Measurements from ENCODE around the gene TRIM8.

DNA sequence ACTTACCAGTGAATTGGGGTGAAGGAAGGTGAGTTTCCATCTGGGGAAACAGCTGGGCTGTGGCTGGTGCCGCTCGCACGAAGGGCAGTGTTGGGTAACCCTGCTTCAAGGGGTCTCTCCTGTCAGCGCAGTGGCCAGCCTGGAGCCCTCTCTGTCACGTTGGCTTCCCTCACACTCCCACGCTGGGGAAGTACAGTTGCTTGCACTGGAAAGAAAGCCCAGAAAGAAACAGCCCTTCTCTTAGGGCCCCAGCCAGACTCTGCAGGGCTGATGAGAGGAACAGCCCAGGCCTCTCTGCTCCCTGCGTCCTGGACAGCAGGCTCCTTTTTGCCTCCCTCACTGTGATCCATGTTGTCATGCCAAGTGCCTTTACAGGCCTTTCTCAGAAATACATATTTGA, 40.3 kb upstream of the TRIM8 start:
- TF ChIP-seq TEAD2 (tag; IDR thresholded peaks at IDR 0.05): no peak
- TF ChIP-seq, protein P1, sequence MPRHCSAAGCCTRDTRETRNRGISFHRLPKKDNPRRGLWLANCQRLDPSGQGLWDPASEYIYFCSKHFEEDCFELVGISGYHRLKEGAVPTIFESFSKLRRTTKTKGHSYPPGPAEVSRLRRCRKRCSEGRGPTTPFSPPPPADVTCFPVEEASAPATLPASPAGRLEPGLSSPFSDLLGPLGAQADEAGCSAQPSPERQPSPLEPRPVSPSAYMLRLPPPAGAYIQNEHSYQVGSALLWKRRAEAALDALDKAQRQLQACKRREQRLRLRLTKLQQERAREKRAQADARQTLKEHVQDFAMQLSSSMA (CRISPR knock-in tag; IDR thresholded peaks at IDR 0.05): no peak
- TF ChIP-seq, protein P2, sequence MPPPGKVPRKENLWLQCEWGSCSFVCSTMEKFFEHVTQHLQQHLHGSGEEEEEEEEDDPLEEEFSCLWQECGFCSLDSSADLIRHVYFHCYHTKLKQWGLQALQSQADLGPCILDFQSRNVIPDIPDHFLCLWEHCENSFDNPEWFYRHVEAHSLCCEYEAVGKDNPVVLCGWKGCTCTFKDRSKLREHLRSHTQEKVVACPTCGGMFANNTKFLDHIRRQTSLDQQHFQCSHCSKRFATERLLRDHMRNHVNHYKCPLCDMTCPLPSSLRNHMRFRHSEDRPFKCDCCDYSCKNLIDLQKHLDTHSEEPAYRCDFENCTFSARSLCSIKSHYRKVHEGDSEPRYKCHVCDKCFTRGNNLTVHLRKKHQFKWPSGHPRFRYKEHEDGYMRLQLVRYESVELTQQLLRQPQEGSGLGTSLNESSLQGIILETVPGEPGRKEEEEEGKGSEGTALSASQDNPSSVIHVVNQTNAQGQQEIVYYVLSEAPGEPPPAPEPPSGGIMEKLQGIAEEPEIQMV (tag; conservative IDR thresholded peaks at IDR 0.05; ENCODE audit: low read depth): no peak
- TF ChIP-seq, protein P3, sequence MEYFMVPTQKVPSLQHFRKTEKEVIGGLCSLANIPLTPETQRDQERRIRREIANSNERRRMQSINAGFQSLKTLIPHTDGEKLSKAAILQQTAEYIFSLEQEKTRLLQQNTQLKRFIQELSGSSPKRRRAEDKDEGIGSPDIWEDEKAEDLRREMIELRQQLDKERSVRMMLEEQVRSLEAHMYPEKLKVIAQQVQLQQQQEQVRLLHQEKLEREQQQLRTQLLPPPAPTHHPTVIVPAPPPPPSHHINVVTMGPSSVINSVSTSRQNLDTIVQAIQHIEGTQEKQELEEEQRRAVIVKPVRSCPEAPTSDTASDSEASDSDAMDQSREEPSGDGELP (CRISPR knock-in tag; IDR thresholded peaks at IDR 0.05; ENCODE audit: borderline replicate concordance): no peak
- no peak for TF ChIP-seq SP2 (IDR thresholded peaks at IDR 0.05; ENCODE audit: extremely low read depth, low read depth, low read length, poor library complexity, severe bottlenecking)
- no peak for TF ChIP-seq LEF1 (IDR thresholded peaks at IDR 0.05)
- TF ChIP-seq, protein P4, sequence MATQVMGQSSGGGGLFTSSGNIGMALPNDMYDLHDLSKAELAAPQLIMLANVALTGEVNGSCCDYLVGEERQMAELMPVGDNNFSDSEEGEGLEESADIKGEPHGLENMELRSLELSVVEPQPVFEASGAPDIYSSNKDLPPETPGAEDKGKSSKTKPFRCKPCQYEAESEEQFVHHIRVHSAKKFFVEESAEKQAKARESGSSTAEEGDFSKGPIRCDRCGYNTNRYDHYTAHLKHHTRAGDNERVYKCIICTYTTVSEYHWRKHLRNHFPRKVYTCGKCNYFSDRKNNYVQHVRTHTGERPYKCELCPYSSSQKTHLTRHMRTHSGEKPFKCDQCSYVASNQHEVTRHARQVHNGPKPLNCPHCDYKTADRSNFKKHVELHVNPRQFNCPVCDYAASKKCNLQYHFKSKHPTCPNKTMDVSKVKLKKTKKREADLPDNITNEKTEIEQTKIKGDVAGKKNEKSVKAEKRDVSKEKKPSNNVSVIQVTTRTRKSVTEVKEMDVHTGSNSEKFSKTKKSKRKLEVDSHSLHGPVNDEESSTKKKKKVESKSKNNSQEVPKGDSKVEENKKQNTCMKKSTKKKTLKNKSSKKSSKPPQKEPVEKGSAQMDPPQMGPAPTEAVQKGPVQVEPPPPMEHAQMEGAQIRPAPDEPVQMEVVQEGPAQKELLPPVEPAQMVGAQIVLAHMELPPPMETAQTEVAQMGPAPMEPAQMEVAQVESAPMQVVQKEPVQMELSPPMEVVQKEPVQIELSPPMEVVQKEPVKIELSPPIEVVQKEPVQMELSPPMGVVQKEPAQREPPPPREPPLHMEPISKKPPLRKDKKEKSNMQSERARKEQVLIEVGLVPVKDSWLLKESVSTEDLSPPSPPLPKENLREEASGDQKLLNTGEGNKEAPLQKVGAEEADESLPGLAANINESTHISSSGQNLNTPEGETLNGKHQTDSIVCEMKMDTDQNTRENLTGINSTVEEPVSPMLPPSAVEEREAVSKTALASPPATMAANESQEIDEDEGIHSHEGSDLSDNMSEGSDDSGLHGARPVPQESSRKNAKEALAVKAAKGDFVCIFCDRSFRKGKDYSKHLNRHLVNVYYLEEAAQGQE (IDR thresholded peaks at IDR 0.05; ENCODE audit: borderline replicate concordance): no peak
- TF ChIP-seq, protein P4 (CRISPR knock-in tag; IDR thresholded peaks at IDR 0.05; ENCODE audit: low read depth): no peak
- TF ChIP-seq FOS (IDR thresholded peaks at IDR 0.05; ENCODE audit: extremely low read depth, insufficient read length): no peak
- TF ChIP-seq EZH2 (IDR thresholded peaks at IDR 0.05; ENCODE audit: borderline replicate concordance, low read depth, low read length): no peak
- no peak for TF ChIP-seq ZSCAN29 (IDR thresholded peaks at IDR 0.05)
- TF ChIP-seq NR2C2 (CRISPR knock-in tag; IDR thresholded peaks at IDR 0.05): no peak
- TF ChIP-seq NR2C2 (tag; IDR thresholded peaks at IDR 0.05): no peak
- TF ChIP-seq, protein P5, sequence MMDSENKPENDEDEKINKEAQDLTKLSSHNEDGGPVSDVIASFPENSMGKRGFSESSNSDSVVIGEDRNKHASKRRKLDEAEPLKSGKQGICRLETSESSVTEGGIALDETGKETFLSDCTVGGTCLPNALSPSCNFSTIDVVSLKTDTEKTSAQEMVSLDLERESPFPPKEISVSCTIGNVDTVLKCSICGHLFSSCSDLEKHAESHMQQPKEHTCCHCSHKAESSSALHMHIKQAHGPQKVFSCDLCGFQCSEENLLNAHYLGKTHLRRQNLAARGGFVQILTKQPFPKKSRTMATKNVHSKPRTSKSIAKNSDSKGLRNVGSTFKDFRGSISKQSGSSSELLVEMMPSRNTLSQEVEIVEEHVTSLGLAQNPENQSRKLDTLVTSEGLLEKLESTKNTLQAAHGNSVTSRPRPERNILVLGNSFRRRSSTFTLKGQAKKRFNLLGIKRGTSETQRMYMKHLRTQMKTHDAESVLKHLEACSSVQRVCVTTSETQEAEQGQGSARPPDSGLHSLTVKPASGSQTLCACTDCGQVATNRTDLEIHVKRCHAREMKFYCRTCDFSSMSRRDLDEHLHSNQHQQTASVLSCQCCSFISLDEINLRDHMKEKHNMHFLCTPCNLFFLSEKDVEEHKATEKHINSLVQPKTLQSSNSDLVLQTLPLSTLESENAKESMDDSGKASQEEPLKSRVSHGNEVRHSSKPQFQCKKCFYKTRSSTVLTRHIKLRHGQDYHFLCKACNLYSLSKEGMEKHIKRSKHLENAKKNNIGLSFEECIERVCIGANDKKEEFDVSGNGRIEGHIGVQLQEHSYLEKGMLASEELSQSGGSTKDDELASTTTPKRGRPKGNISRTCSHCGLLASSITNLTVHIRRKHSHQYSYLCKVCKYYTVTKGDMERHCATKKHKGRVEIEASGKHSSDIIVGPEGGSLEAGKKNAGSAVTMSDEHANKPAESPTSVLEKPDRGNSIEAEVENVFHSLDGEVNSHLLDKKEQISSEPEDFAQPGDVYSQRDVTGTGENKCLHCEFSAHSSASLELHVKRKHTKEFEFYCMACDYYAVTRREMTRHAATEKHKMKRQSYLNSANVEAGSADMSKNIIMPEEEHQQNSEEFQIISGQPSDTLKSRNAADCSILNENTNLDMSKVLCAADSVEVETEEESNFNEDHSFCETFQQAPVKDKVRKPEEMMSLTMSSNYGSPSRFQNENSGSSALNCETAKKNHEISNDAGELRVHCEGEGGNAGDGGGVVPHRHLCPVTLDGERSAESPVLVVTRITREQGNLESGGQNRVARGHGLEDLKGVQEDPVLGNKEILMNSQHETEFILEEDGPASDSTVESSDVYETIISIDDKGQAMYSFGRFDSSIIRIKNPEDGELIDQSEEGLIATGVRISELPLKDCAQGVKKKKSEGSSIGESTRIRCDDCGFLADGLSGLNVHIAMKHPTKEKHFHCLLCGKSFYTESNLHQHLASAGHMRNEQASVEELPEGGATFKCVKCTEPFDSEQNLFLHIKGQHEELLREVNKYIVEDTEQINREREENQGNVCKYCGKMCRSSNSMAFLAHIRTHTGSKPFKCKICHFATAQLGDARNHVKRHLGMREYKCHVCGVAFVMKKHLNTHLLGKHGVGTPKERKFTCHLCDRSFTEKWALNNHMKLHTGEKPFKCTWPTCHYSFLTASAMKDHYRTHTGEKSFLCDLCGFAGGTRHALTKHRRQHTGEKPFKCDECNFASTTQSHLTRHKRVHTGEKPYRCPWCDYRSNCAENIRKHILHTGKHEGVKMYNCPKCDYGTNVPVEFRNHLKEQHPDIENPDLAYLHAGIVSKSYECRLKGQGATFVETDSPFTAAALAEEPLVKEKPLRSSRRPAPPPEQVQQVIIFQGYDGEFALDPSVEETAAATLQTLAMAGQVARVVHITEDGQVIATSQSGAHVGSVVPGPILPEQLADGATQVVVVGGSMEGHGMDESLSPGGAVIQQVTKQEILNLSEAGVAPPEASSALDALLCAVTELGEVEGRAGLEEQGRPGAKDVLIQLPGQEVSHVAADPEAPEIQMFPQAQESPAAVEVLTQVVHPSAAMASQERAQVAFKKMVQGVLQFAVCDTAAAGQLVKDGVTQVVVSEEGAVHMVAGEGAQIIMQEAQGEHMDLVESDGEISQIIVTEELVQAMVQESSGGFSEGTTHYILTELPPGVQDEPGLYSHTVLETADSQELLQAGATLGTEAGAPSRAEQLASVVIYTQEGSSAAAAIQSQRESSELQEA (IDR thresholded peaks at IDR 0.05; ENCODE audit: low read depth): no peak
